PC-9 (cell line): ENCODE results near the gene TRPT1. TPM values are rescaled to one million over a fixed set of nuclear protein-coding genes. Genes with fewer than 3 reads are reported as not detected.
A peak's percentile ranks its signal among the peaks of the same experiment; 100 is the strongest.

ENCODE experiments used
- Bru-seq: library from RNA; stranded (reverse); fragments of 400-500 nt; gene quantifications from one replicate; lab custom pipeline; 2021; lab: Mats Ljungman, UMichigan
- BruChase-seq, 2 experiments: library from RNA; stranded (reverse); fragments of 400-500 nt; gene quantifications; one replicate each; lab custom pipeline; 2021; lab: Mats Ljungman, UMichigan
- BruUV-seq: library from RNA; stranded (reverse); fragments of 400-500 nt; replicated peaks from 2 replicates; lab custom pipeline; 2021; lab: Mats Ljungman, UMichigan
- CTCF ChIA-PET: fragments of 300-600 bp; sonication (Branson Sonifier 250); formaldehyde crosslinking; loops from one replicate; lab custom pipeline; 2022; ENCODE audit warnings: antibody characterized with exemption; lab: Charles Lee
- POLR2A ChIA-PET: fragments of 300-600 bp; sonication (Branson Sonifier 250); formaldehyde crosslinking; loops from one replicate; lab custom pipeline; 2022; ENCODE audit warnings: antibody characterized with exemption; ENCODE audit not compliant: unreplicated experiment; lab: Charles Lee
- DNase-seq, 2 experiments: peaks; one replicate each; pipeline versions ENCODE4 v3.0.0 to v3.0.0-alpha.2; 2015 to 2022; ENCODE audit warnings: mixed read lengths in 1 of 2
- H2AFZ ChIP-seq: fragments of 200-600 bp; sonication (generic); 2 replicates; pipeline ENCODE4 v1.8.1; 2017; ENCODE audit warnings: antibody characterized with exemption
- H3F3A ChIP-seq: fragments of 200-600 bp; sonication (generic); 2 replicates; pipeline ENCODE4 v1.8.1; 2017; ENCODE audit warnings: antibody characterized with exemption, mild to moderate bottlenecking, low read depth; ENCODE audit not compliant: insufficient read depth
- H3K27ac ChIP-seq: fragments of 200-600 bp; sonication (generic); 2 replicates; pipeline ENCODE4 v1.6.1; 2016; ENCODE audit warnings: mixed run types
- H3K27me3 ChIP-seq: fragments of 200-600 bp; sonication (generic); 2 replicates; pipeline ENCODE4 v1.6.1; 2016; ENCODE audit warnings: low read depth, mixed run types; ENCODE audit not compliant: insufficient read depth
- H3K36me3 ChIP-seq: fragments of 200-600 bp; sonication (generic); 2 replicates; pipeline ENCODE4 v1.6.1; 2016; ENCODE audit warnings: low read depth, mixed run types
- H3K4me1 ChIP-seq: fragments of 200-600 bp; sonication (generic); replicated peaks from 2 replicates; pipeline ENCODE4 v1.6.1; 2016; ENCODE audit warnings: mixed run types; ENCODE audit not compliant: insufficient read depth
- H3K4me2 ChIP-seq: fragments of 200-600 bp; sonication (generic); 2 replicates; pipeline ENCODE4 v1.6.1; 2017; ENCODE audit warnings: mixed run types
- H3K4me3 ChIP-seq: fragments of 200-600 bp; sonication (generic); 2 replicates; pipeline ENCODE4 v1.6.1; 2016; ENCODE audit warnings: mixed run types
- H3K79me2 ChIP-seq: fragments of 200-600 bp; sonication (generic); 2 replicates; pipeline ENCODE4 v1.6.1; 2017; ENCODE audit warnings: low read depth, mixed run types
- H3K9me2 ChIP-seq: fragments of 200-600 bp; sonication (generic); 2 replicates; pipeline ENCODE4 v1.8.1; 2017; ENCODE audit warnings: mild to moderate bottlenecking; ENCODE audit not compliant: insufficient read depth
- H3K9me3 ChIP-seq: fragments of 200-600 bp; sonication (generic); 2 replicates; pipeline ENCODE4 v1.8.1; 2016; ENCODE audit warnings: low read depth; ENCODE audit not compliant: insufficient read depth
- H4K20me1 ChIP-seq: fragments of 200-600 bp; sonication (generic); 2 replicates; pipeline ENCODE4 v1.8.1; 2017; ENCODE audit not compliant: insufficient read depth
- EZH2 ChIP-seq: fragments of 200-600 bp; sonication (generic); IDR thresholded peaks from 2 replicates; pipeline ENCODE4 v1.8.0; 2017; ENCODE audit warnings: antibody characterized with exemption, low read depth
- intact Hi-C: fragments of 100-400 bp; cut with micrococcal nuclease; formaldehyde crosslinking; loops from one replicate; pipeline ENCODE4 v1.10.0; 2022; ENCODE audit not compliant: unreplicated experiment
- long read RNA-seq: library from polyadenylated mRNA; stranded (forward); transcript quantifications from one replicate; pipeline ENCODE4 v2.0.0, GENCODE V29; 2022
- total RNA-seq: library from RNA; stranded (reverse); gene quantifications from 2 replicates; pipeline ENCODE4 v1.2.3, GENCODE V29; 2021
- TF ChIP-seq, protein P1 (sequence below): fragments of 200-600 bp; sonication (generic); conservative IDR thresholded peaks from 2 replicates; pipeline ENCODE4 v1.6.1; 2017; ENCODE audit warnings: mixed run types, antibody characterized with exemption, mild to moderate bottlenecking, moderate library complexity

Gene TRPT1
- total RNA-seq, result 55.2 and 76.2 TPM in 2 replicates
- Bru-seq, nascent RNA, result percentile 50 among the genes with signal in this experiment
- BruChase-seq, experiment 1, labeled RNA remaining after a 2-hour chase, result percentile 60 among the genes with signal in this experiment
- percentile 61 among the genes with signal in this experiment for BruChase-seq, experiment 2, labeled RNA remaining after a 6-hour chase
- long read RNA-seq, transcript TRPT1-203 (7 exons, 865 nt), result minor isoform, 22 of 109 reads
- long read RNA-seq, transcript TRPT1-201 (8 exons, 962 nt), result major isoform, 29 of 109 reads
- long read RNA-seq, partial matches to known transcripts, result 14 of 109 reads
- long read RNA-seq, other reads (novel, unspliced or antisense), result 40 of 109 reads

DNA sequence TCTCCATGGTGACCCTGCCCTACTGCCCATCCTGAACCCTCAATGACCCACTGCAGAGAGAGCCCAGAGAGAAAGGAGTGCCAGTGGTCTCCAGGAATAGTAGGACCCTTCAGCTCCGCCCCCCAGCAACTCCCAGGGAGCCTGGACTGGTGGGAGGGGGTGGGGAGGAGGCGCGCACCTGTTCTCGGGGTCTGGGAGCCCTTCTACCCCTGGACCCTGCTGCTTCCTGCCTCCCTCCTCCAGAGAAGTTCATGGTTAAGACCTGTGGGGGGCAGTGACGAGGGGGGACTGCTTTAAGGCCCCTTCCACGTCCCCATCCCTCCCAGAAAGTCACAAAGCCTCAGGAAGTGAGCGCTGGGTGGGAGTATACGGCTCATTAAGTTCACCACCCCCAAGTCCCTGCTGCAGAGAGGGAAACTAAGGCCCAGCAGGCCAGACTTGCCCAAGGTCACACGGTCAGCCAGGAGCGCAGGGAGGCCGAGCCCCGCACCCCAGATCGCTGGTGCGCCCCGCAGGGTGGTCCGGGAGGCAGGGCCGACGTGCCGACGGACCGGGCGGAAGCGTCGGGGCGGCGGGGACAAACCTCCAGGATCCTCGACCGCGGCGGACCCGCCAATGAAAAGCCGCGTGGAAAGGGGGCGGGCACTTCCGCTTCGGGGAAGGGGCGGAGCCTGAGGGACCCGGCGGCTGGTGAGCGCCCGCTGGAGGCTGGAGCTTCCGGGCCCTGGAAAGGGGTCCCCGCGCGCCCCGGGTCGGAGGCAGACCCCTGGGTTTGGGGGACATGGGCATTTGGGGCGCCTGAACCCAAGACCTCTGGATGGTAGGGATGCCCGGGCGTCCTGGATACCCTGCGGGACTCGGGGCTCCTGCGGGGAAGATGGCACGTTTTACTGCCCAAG, at the start of gene TRPT1, which contains the start of gene NUDT22:
Gene TRPT1 (minus strand): TSS at position 579 of the 899 bp plus-strand sequence. CDS start 326 bp downstream, at position 253.
Gene NUDT22 (plus strand): TSS at position 667 of the 899 bp plus-strand sequence. CDS start 379 bp downstream, outside the sequence.
- Histone ChIP-seq H3F3A (peaks cover 31% of the 10 kb centered on the region), H3K9me3 (no peaks in the 10 kb centered on the region), H3K4me1 (peaks cover 27% of the 10 kb centered on the region), H3K27me3 (no peaks in the 10 kb centered on the region), H3K36me3 (no peaks in the 10 kb centered on the region), H3K27ac (no peak within 1 kb of the TSS), H3K4me3 (peak within 1 kb of the TSS; percentile 98), H2AFZ (peak within 1 kb of the TSS; percentile 96), H3K9me2 (no peaks in the 10 kb centered on the region), H3K4me2 (peak within 1 kb of the TSS; percentile 99), H3K79me2 (peaks cover 34% of the 10 kb centered on the region), H4K20me1 (peaks cover 3% of the 10 kb centered on the region)
- ChIA-PET POLR2A (interaction anchor here (0.9 kb wide), 1 partner anchor 79 kb away, joined by 3 read pairs; no protein-coding TSS in a partner anchor), CTCF (interaction anchor here (0.6 to 1.5 kb wide), 3 partner anchors 19 to 22 kb away, joined by 3 to 7 read pairs (median 4); partner anchors contain the start of gene FERMT3)
- TF ChIP-seq, protein P1, sequence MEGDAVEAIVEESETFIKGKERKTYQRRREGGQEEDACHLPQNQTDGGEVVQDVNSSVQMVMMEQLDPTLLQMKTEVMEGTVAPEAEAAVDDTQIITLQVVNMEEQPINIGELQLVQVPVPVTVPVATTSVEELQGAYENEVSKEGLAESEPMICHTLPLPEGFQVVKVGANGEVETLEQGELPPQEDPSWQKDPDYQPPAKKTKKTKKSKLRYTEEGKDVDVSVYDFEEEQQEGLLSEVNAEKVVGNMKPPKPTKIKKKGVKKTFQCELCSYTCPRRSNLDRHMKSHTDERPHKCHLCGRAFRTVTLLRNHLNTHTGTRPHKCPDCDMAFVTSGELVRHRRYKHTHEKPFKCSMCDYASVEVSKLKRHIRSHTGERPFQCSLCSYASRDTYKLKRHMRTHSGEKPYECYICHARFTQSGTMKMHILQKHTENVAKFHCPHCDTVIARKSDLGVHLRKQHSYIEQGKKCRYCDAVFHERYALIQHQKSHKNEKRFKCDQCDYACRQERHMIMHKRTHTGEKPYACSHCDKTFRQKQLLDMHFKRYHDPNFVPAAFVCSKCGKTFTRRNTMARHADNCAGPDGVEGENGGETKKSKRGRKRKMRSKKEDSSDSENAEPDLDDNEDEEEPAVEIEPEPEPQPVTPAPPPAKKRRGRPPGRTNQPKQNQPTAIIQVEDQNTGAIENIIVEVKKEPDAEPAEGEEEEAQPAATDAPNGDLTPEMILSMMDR, result peak; percentile 47; the same call in 1 of the 2 replicates
- TF ChIP-seq EZH2, result no peak
- intact Hi-C loops, result no loop called here
- BruUV-seq, result TSS peak; percentile 42
- DNase-seq, result peak; percentile 70 to 95

DNA sequence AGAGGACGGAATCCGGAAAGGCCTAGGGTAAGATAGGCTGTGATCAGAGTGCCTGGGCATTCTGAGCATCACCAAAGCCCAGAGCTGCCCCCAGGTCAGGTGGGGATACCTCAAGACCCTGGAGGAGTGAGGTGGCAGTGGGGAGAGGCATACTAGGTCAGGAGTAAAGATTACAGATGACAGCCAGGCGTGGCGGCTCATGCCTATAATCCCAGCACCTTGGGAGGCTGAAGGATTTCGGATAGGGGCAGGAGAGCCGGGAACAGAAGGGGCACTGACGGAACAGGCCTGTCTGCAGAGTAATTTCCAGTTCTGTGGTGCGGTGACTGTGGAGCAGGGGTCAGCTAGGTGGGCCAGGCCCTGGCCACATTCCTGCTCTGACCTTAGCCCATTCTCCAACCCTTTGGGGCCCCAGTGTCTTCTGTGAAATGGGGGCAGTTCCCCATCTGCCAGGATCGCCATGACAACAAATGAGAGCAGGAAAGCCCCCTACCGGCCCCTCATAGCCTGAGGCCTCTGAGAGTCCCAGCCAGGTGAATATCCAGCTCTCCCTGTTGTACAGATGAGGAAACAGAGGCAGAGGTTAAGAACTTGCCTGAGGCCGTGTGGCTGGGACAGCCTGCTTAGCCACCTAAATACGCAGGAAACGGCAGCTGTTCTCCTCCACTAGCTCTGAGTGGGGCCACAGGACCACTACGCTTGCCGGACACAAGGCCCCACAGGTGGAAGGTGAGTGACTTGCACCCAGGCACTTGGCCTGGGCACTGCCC, 49.2 kb upstream of the TRPT1 start:
- POLR2A ChIA-PET, result interaction anchor here (0.7 kb wide), 1 partner anchor 662 kb away, joined by 18 read pairs; no protein-coding TSS in a partner anchor
- no peak overlapping the region for H3K27ac ChIP-seq
- no peaks in the 10 kb centered on the region for H3K9me3 ChIP-seq
- no peaks in the 10 kb centered on the region for H3K36me3 ChIP-seq
- no peaks in the 10 kb centered on the region for H4K20me1 ChIP-seq
- intact Hi-C loops, result no loop called here
- H3K9me2 ChIP-seq, result no peaks in the 10 kb centered on the region
- H3F3A ChIP-seq, result peaks cover 53% of the 10 kb centered on the region
- no peaks in the 10 kb centered on the region for H3K27me3 ChIP-seq
- DNase-seq, result peak in 1 of 2 experiments; percentile 18
- CTCF ChIA-PET, result interaction anchor here (1.0 to 1.1 kb wide), 2 partner anchors 29 to 57 kb away, joined by 3 to 5 read pairs; no protein-coding TSS in a partner anchor
- TF ChIP-seq, protein P1, result no peak
- TF ChIP-seq EZH2, result no peak
- peaks cover 29% of the 10 kb centered on the region for H3K4me1 ChIP-seq
- no peak overlapping the region for H2AFZ ChIP-seq
- H3K4me2 ChIP-seq, result no peak overlapping the region
- no peak overlapping the region for H3K4me3 ChIP-seq
- BruUV-seq, result no TSS peak
- peaks cover 25% of the 10 kb centered on the region for H3K79me2 ChIP-seq
